GM18520 (cell line): Measurements from ENCODE around the gene ASB10.

Experiments
- ATAC-seq: cut with Tn5 transposase; IDR thresholded peaks from one replicate; pipeline ENCODE4 v1.9.1; 2021; ENCODE audit not compliant: unreplicated experiment

ASB10 gene

DNA sequence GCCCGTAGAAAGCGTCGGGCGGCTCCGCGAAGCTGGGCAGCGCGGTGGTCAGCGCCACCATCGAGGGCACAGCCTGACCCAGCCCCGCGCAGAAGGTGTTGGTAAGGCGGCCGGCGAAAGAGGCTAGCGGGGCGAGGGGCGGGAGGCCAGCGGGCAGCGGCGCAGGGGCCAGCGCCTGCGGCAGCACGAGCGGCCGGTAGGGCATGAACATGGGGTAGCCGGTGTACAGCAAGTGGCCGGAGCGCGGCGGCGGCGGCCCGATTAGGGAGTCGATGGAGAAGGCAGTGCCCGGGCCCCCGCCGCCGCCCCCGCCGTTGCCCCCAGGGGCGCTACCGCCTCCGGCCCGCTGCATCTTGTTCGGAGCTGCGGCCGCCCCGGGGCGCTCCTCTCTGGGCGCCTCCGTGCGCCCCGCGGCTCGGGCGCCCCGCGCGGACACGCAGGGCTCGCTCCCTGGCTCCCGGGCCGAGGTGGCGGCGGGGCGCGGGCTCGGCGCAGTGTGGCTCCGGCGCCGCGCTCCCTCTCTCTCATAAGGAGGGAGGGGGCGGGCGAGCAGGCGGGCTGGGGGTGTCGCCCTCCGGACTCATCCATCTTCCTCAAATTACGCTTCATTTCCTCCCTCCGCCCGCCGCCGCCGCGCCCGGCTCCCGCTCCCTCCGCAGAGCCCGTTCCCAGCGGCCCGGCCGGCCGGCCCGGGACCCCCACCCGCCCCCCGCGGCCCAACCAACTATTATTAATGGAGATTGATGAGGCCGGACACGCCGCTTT is 19.7 kb downstream of the ASB10 start, which contains the start of gene GBX1:
TSS of gene GBX1 (minus strand) at position 498 of the 765 bp plus-strand sequence. CDS start at position 352, 146 bp downstream.
- ATAC-seq = no peak

DNA sequence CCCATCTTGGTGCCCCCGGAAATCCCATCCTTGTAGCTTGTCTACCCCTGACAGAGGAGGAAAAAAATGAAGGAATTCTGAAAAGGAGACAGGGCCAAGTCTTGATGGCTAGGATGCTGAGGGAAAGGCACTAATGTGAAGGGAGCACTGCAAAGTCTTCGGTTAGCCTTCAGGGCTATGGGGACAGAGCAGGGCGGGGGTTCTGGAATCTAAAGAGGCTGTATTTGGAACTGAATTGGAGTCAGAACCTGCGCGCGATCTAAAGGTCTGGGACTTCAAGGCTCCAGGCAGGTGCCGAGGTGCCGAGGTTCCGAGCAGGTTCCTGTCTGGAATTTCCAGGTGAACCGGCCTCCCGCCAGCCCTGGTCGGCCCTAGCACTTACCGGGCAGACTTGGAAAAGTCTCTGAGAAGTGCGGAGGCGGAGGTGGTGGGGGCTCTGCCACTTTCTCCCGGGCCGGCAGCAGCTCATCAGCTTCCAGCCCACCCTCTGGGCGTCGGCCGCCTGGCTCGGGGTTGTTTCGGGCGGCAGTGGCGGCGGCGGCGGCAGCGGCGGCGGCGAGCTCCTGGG is 20.3 kb downstream of the ASB10 start:
- ATAC-seq = no peak

DNA sequence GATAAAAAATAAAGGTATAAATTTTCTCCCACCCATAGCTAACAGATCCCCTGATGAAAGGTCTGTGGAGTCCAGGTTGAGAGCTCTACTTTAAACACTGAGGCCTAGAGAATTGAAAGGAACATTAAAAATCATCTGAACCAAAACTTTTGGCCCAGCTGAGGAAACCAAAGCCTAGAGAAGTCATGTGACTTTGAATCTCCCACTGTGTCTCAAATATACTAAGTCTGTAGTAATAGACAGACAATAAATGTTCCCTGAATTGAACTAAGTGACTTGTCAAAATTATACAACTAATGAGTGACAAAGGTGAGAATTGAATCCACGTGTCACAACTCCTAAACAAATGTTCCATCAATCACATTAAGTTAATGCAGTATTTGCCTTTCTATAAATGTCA is 25.3 kb downstream of the ASB10 start:
- ATAC-seq = no peak

DNA sequence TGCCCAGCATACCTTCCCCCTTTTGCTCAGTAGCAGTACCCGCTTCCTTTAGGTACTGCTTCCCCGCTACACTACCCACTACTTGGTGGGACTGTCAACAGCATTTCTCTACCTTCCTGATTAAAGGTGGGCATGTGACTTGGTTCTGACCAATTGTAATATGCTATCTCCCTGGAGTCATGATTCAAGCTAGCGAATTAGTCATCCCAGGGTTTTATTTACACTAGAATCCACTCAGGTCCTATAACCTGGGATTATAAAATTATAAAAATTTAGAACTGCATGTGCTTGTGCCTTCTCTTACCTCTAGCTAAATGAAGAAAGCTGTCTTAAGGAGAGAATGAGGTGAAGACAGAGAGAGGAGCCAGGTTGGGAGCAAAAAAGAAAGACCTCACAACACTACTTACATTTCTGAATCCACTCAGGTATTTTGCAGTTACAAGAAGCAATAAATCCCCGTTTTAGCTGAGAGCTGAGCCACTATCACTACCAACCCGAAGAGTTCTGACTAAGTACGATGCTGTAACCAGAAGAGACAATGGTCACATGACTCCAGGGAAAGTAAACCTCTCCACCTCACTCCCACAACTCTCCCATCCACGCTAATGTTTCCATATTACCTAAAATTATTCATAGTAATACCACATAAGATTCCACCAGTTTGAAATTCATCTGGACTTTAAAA is 29.3 kb downstream of the ASB10 start:
- no peak for ATAC-seq

DNA sequence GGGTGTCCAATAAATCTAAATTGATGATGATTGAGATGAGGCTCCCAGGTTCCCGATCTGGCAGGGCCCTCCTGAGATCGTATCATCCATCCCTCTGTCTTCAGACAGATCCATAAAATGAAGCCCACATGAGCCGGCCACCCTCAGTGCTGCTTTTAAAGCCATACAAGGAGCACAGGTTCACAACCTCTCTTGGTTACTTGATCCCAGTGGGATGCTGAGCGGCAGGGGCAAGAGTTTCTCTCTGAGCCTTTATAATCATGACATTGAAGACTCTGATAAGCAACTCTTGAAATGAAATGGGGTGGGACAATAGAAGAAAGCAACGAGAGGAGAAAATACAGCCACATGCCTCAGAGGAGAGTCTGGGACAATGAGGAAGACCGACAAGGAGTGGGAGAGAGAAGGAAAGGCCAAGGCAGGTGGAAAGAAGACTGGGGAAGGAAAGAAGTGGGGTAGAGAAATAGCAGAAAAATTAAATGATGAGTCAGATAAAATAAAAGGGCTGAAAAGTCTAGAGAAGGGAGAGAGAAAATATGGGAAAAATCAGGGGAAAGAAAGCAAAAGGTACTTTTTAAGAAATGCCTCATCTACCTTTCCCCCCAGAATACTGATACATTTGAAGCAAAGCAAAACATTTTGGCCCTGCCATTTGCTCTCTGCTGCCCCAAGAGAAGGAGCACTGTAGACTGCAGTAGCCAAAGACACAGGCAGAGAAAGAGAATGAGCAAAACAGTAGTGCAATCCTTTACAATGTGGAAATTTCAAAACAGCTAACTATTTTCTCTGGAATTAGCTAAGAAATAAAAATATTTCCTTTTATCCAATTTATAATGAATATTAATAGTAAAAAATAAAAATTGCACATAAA is 34.2 kb downstream of the ASB10 start:
- no peak for ATAC-seq

DNA sequence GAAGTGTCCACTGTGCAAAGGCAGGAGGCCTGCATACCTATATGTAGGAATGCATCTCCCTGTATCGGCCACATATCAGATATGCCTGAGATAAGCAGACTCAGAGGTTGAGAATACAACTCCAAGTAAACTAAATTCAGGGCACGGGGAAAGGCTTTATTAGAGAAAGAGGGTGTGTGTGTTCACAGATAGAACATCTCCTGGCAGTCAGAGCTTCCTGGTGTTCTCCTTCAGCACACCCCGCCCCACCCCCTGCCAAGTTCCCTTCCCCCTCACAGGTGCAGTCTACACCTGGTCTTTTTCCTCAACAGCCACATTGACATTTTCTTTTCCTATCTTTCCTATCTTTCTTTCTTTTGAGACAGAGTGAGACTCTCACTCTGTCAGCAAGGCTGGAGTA is 36.7 kb downstream of the ASB10 start:
- no peak for ATAC-seq

DNA sequence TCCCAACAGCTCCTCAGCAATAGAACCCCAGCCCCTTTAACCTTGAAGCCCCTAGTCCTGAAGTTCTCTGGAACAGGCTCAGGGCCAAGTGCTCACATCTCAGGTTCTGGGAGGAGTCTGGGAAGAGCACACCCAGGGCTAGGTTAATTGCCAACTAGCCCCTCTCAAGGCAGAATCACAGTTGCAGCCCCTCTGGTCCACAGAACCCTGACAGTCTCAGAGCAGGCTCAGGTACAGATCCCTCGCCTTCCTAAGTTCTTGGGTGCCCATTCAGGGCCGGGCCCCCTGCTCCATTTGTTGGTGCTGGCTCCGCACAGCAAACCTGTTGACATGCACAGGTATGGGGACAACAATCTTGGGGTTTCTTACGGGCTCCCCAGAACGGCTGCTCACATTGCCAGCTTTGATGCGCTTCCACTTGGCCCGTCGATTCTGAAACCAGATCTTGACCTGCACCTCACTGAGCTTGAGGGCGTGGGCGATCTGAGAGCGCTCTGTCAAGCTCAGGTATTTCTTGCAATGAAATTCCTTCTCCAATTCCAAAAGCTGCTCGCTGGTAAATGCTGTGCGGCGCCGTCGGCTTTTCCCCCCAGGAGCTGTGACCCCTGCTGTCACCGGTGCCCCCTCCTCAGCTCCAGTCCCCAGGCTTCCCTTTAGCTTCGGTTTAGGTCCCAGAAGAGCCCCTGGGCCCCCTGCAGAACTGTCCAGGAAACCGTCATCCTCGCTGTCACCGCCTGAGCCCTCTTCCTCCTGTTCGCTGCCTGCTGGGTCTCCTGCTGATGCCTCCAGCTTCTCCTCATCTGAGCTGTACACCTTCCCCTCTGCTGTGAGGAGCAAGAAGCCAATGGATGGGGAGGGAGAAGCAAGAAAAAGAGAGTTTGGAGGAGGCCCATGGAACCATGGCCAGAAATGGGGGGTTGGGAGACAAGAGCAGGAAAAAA is 38.5 kb downstream of the ASB10 start:
- no peak for ATAC-seq

DNA sequence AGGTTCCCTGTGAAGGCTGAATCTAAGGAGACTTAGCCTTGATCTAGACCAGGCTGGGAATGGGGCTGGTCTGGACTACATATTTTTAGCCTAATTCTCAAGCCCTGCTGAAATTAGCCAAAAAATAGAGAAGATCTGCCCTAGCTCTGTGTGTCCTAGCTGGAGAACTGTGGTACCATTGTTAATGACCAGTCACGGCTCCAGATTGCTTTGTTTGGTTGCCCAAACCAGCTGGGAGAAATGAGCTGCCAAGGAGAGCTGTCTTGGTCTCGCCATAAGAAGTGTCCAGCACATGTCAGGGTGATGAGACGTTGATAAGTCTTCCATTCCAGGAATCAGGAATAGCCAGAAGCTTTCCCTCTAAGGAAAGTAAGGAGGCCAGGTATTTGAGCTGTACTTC is 40.3 kb downstream of the ASB10 start:
- ATAC-seq = no peak

DNA sequence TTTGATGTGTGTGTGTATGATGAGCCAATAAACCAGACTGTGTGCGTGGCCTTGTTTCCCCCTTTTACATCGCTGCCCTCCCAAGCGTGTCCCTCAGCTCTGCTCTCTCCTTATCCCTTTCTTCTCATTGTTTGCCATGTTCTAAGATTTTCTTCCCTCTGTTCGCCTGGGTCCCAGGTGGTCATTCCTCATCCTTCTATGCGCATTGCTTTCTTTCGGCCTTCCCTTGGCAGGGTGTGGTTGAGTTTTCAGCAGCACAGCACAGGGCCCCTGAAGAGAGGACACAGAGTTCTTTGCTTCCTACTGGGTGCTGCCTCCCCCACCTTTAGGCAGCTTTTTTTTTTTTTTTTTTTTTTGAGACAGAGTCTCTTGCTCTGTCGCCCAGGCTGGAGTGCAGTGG is 42.7 kb downstream of the ASB10 start:
- no peak for ATAC-seq

DNA sequence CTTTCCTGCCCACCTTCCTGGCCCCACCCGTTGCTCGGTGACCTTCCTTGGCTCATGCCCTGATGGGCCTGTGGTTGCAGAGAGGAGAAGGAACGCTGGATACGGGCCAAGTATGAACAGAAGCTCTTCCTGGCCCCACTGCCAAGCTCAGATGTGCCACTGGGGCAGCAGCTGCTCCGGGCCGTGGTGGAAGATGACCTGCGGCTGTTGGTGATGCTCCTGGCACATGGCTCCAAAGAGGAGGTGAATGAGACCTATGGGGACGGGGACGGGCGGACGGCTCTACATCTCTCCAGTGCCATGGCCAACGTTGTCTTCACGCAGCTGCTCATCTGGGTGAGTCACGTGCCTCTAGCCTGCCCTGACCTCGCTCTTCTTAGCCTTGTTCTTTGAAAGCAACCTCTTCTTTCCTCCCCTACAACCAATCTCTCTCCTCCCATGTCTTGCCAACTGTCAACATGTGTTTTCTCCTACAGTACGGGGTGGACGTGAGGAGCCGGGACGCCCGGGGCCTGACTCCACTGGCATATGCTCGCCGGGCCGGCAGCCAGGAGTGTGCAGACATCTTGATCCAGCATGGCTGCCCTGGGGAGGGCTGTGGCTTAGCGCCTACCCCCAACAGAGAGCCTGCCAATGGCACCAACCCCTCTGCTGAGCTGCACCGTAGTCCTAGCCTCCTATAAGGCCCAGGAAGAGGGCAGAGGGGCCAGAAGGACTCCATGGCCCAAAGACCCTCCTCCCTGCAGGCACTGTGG is 43.6 kb downstream of the ASB10 start:
- ATAC-seq = no peak

DNA sequence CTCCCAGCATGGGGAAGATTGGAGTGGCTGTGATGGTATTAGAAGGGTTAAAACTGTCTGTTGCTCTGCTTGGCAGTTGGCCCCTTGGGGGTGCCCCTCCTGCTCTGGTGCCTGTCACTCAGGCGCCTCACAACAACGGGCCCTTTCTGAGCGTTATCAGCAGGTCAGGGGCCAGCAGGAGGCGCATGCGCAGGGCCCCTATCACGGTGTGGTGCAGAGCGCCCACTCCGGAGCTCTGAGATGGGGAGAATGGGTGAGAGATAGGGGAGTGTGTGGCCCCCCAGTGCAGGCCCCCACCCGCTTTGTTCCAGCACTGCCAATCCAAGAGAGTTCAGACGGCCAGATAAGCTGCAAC is 44.4 kb downstream of the ASB10 start:
- ATAC-seq = no peak

DNA sequence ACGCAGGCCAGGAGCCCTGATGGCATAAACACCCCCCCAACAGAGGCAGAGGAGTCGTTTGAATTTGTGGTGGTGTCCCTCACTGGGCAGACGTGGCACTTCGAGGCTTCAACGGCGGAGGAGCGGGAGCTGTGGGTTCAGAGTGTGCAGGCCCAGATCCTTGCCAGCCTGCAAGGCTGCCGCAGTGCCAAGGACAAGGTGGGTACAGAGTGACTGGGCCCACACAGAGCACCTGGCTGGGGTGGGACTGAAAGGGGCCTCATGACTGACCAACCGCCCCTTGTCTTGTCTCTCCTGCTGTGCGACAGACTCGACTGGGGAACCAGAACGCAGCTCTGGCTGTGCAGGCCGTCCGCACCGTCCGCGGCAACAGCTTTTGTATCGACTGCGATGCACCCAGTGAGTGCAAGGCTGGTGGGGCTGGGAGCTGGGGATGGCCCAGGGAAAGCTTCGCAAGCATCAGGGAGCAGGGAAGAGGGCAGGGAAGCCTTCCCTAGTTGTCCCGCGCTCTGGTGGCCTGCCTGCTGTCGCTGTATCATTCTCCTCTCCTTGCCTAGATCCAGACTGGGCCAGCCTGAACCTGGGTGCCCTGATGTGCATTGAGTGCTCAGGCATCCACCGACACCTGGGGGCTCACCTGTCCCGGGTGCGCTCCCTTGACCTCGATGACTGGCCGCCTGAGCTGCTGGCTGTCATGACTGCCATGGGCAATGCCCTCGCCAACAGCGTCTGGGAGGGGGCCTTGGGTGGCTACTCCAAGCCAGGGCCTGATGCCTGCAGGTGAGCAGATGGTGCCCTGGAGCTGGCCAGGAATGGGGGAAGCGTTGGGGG is 45.0 kb downstream of the ASB10 start:
- no peak for ATAC-seq

DNA sequence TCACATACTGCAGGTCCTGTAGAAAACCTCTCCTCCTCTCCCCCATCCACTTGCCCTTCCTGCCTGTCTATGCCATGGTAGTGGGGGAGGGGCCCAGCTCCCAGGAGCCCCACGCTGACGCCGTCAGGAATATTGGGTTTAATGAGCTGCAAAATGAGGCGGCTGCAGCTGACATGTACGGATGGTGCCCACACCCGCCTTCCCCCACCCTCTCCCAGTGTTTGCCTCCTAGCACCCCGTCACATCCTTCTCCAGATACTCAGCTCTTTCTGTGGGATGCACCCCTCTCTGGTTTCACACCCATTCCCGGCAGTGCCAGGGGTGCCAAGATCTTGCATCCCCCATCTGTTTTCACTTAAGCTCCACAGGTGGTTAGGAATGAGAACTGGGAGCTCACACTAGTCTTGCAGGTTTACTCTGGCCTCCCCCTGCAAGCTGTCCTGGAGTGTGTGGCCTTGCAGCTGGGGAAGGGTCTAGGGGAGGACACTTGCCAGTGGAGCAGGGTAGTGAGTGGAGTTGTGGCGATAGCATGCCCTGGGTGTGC is 45.7 kb downstream of the ASB10 start:
- ATAC-seq = no peak

DNA sequence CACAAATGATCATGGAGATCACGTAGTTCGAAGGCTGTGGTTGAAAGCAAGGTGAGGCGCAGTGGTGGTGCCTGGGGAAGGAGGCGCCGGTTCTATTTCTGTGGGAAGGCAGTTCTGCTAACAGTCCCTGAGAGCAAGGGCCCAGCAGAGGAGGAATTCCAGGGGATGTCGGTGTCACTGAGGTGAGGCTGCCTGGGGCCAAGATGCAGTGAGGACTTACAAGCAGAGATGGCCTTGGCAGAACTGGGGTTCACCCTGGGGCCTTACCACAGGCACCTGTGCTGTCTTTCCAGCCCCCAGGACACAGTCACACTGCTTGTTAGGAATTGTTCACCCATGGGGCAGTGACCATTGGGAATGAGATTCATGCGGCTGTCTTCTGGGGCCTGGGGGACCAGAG is 46.2 kb downstream of the ASB10 start:
- ATAC-seq = no peak

DNA sequence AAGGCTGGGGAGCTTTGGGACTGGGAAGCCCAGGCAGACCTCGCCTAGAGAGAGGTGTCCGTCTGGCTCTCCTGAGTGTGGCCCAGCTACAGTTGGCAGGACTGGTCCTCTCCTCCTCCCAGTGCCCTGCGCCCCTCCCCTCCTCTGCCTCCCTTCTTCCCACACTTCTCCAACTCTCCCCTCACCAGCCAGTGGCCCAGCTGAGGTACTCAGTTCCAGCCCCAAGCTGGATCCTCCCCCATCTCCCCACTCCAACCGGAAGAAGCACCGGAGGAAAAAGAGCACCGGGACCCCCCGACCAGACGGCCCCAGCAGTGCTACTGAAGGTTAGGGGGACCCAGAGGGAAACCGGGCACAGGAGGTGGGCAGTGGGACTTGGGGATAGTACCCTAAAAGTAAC is 47.3 kb downstream of the ASB10 start:
- ATAC-seq = no peak

DNA sequence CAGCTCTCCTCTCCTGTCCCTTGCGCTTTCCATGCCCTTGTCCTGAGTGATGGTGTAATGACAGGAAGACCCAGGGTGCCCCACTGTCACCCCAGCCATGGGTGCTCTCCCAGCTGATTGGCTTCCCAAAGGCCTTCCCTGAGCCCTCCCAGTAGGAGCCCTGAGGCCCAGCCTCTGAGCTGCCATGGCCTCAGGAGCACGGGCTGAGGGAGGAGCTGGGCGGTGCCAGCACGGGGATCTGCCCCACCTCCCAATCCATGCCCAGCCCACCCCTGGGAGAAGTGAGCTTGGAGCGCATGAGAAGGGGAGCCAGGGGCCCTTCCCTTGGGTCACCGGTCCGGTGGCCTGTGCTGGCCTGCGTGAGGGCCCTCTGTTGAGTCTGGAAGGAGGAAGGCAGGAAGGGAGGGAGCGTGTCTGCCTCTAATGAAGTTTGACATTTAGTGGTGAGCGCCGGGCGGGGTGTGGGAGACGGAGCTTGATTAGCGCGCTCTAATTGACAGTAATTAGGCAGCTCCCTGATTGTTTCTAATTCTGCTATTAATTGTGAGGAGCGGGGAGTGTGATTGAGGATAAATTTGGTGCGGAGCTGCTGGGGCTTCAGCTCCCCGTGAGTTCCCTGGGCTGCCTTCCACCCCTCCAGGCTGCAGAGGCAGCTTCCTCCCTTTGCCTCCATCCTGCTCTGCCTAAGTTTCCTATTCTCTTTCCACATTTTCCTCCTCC is 47.8 kb downstream of the ASB10 start:
- no peak for ATAC-seq

DNA sequence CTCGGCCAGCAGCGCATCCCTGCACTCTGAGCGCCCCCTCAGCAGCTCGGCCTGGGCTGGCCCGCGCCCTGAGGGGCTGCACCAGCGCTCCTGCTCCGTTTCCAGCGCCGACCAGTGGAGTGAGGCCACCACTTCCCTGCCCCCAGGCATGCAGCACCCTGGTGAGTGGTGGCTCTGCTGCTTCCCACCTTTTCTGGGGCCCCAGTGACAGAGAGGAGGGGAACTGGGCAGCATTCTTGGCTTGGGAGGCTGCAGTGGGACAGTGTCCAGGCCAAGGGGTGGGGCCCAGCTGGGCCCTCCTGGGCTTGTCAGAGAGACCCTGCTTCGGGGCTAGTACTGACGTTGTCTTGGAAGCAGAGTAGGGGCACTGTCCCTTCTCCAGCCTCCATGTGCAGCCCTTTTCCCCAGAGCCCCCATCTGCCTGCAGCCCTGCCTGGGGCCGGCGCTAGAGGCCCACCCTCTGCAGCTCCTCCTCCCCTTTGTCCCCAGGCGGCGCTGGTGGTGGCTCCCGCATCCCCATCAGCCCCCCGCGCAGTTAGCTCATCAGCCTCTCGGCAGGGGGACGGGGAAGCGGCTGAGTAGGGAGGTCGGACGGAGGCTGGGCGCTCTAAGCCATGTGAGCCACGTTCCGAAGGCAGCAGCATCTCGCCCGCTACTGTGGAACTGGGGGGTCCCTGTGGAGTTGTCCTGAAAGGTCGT is 48.7 kb downstream of the ASB10 start:
- no peak for ATAC-seq
